ENCODE results near the gene TMEM179B. TPM values are rescaled to one million over a fixed set of nuclear protein-coding genes. Genes with fewer than 3 reads are reported as not detected.

Gene TMEM179B
- total RNA-seq: 28.9 and 42.5 TPM in 2 replicates

DNA sequence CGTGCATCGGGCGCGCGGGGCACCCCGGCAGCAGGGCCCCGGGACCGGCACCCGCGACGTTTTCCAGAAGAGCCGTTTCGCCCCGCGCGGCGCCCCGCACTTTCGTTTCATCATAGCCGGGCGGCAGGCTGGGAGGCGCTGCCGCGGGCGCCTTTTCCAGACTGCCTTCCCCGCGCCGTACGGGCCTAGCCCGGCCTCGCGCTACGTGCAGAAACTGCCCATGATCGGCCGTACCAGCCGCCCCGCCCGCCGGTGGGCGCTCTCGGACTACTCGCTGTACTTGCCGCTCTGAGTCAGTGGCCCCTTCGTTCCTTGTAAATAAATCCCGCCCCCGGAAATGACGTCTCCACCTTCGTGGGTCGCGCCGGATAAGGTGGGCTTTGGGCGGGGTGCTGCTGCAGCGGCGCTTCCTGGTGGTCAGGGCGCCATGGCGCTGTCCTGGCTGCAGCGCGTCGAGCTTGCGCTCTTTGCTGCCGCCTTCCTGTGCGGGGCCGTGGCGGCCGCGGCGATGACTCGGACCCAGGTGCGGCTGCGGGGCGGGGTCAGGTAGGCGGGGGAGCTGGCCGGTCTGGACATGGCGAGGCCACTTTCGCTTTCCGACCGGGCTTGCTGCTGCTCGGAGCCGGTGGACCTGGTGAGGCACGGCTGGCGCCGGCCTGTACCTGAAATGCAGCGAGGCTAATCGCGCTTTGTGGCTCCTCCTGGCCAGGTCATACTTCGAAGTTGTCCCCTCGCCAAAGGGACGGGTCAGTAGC, at the start of gene TMEM179B:
Gene TMEM179B (plus strand): TSS at position 398 of the 755 bp plus-strand sequence. CDS start 30 bp downstream, at position 428.

GRCh38 chr11:62753736-62754603, 33.2 kb upstream of the TMEM179B start, which contains the start of gene ZBTB3:
ZBTB3 (minus strand) TSS chr11:62754160; CDS start chr11:62753664, 496 bp downstream.

GRCh38 chr11:62771144-62772021, 15.8 kb upstream of the TMEM179B start, which contains the start of gene TAF6L:
TAF6L (plus strand) TSS chr11:62771396; CDS start chr11:62775784, 4,388 bp downstream.

DNA sequence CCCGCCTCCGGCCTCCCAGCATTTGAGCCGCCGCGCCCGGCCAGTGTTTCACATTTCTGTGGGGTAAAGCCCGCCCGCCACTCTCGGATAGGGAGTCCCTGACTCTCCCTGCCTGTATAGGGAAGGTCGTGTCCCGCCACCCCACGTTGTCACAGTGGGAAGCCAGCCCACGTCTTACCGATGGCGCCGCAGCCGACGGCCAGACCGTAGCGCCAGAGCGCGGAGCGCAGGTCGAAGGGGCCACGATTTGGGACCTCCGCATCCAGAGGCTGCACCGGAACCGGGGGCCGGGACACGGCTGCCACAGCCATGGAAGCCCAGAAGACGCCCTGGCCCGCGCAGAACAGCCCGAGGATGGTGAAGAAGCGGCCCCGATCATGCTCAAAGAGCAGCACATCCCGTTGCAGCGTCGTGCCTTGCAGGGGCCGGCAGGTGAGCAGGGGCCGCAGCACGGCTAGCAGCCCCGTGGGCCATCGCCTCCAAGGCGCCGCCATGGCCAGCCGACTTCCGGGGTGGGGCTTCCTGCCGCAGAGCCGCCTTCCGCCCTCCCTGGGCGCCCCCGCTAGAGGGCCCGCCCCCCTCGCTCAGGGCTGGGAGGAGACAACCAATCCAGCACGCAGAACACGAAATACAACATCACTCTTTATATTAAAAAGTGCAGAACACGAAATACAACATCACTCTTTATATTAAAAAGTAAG, 4.4 kb downstream of the TMEM179B start, which contains the start of gene TMEM223:
Gene TMEM223 (minus strand): TSS at position 506 of the 701 bp plus-strand sequence. CDS start 12 bp downstream, at position 494.

DNA sequence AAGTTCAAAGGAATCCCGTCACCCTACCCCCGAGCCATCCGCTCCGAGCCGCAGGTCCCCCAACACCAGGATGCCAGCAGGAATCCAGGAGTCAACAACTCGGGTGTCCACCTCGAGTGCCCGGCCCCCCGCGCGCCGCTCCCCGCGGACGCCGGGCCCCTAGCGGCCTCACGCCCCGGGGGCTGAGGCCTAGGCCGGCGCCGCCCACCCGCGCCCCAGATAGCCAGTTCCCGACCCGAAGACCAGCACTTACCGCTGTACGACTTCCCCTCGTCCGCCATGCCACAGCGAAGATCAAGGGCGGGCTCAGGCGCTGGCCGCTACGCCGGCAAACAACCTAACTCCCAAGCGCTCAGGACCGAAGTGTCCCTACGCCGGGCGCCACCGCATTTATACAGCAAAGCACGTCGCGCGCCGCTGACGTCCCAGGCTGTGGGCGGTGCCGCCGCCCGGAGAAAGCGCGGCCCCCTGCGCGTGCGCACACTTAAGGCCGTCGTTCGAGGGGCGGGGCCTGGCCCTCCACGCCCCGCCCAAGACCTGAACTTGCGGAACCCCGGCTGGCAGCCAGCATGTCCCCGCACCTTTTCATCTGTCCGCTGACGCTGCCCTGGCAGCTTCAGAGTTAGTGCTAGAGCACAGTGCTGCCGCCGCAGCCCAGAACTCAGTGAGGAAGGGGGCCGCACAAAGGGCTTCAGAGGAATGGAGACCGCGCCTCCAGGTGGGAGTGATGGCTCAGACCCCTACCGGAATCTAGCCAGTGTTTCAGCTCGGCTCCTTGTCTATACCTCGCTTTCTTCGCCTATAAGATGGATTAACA, 18.1 kb downstream of the TMEM179B start, which contains the start of gene NXF1:
Gene NXF1 (minus strand): TSS at position 365 of the 817 bp plus-strand sequence. CDS start 84 bp downstream, at position 281.

GRCh38 chr11:62831520-62832335, 44.5 kb downstream of the TMEM179B start, which contains the start of gene STX5:
STX5 (minus strand) TSS chr11:62832051; CDS start chr11:62831243, 808 bp downstream.

GRCh38 chr11:62832336-62833234, 45.4 kb downstream of the TMEM179B start, which contains the start of gene TEX54:
TEX54 (minus strand) TSS chr11:62832841.

DNA sequence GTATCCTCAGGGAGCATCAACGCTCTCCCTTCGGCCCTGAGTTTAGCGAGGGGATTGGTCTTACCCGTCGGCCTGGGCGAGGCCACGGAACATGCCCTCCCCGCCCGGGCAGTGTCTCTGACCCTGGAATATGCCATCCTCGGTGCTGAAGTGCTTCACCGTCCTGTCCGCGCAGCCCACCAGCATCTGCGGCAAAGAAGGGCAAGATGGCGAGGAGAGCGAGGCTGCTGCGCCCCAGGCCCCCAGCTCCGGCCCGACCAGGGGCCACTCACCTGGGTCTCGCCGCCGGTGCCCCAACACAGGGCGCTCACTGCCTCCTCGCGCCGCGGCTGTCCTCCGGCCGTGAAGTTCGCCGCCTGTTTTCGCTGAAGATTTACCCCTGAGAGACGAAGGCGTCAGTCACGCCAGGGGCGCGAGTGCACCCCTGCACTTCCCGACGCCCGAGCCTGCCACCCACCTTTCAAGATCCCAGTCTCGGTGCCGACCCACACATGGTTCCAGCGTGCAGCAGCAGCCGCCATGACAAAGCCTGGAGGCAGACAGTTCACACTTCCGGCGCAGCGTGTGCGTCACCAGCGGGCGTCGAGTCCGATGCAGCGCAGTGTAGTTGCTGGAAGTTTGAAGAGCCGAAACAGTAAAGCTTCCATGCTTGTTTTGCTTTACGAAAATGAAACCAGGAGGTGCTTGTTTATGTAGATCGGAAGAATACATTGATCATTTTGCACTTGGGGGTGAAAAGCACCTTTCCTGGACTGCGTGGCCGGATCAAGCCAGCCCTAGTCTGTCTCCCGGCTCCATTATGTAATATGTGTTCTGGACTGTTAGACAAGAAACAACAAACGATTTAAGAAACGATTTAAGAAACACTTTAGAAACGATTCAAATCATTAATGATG, 52.1 kb downstream of the TMEM179B start, which contains the start of gene WDR74:
Gene WDR74 (minus strand): TSS at position 541 of the 896 bp plus-strand sequence. CDS start 20 bp downstream, at position 521.

Other genes with a start within 250 kb of the TMEM179B start
- gene AHNAK, start 240.6 kb upstream of the TMEM179B start, total RNA-seq: 313 and 660 TPM in 2 replicates
- 1,165 and 1,500 TPM in 2 replicates for gene EEF1G, start 213.5 kb upstream of the TMEM179B start, total RNA-seq
- gene TUT1, start 195.9 kb upstream of the TMEM179B start, total RNA-seq: 6.5 and 10.7 TPM in 2 replicates
- gene MTA2, start 185.5 kb upstream of the TMEM179B start, total RNA-seq: 92.3 and 107 TPM in 2 replicates
- gene EML3, start 174.6 kb upstream of the TMEM179B start, total RNA-seq: 24.5 and 24.6 TPM in 2 replicates
- 2.5 and 3.9 TPM in 2 replicates for gene ROM1, start 174.1 kb upstream of the TMEM179B start, total RNA-seq
- 61.5 and 63.5 TPM in 2 replicates for gene B3GAT3, start 165.4 kb upstream of the TMEM179B start, total RNA-seq
- 505 and 539 TPM in 2 replicates for gene GANAB, start 140.8 kb upstream of the TMEM179B start, total RNA-seq
- 19.6 and 27.1 TPM in 2 replicates for gene INTS5, start 134.1 kb upstream of the TMEM179B start, total RNA-seq
- gene C11orf98, start 122.2 kb upstream of the TMEM179B start, total RNA-seq: 17.2 and 17.9 TPM in 2 replicates
- 3.5 and 7.4 TPM in 2 replicates for gene CSKMT, start 122.1 kb upstream of the TMEM179B start, total RNA-seq
- 3.8 and 6.8 TPM in 2 replicates for gene UQCC3, start 115.7 kb upstream of the TMEM179B start, total RNA-seq
- 4.5 and 4.6 TPM in 2 replicates for gene LBHD1, start 115.1 kb upstream of the TMEM179B start, total RNA-seq
- gene UBXN1, start 108.3 kb upstream of the TMEM179B start, total RNA-seq: 77.0 and 96.5 TPM in 2 replicates
- gene LRRN4CL, start 97.9 kb upstream of the TMEM179B start, total RNA-seq: 0.23 and 0.59 TPM in 2 replicates
- gene BSCL2, start 80.0 kb upstream of the TMEM179B start, total RNA-seq: 41.1 and 119 TPM in 2 replicates
- not detected in 2 replicates for gene GNG3, start 79.7 kb upstream of the TMEM179B start, total RNA-seq
- gene HNRNPUL2, start 59.9 kb upstream of the TMEM179B start, total RNA-seq: 14.3 and 18.0 TPM in 2 replicates
- 29.4 and 32.7 TPM in 2 replicates for gene TTC9C, start 58.9 kb upstream of the TMEM179B start, total RNA-seq
- gene ZBTB3, start 33.2 kb upstream of the TMEM179B start, total RNA-seq: 8.2 and 11.9 TPM in 2 replicates
- 39.2 and 59.7 TPM in 2 replicates for gene POLR2G, start 25.8 kb upstream of the TMEM179B start, total RNA-seq
- 15.6 and 23.8 TPM in 2 replicates for gene TAF6L, start 16.0 kb upstream of the TMEM179B start, total RNA-seq
- 16.1 and 22.6 TPM in 2 replicates for gene TMEM223, start 4.6 kb downstream of the TMEM179B start, total RNA-seq
- 21.1 and 49.2 TPM in 2 replicates for gene NXF1, start 18.0 kb downstream of the TMEM179B start, total RNA-seq
- 35.9 and 36.6 TPM in 2 replicates for gene STX5, start 44.6 kb downstream of the TMEM179B start, total RNA-seq
- gene TEX54, start 45.4 kb downstream of the TMEM179B start, total RNA-seq: not detected in 2 replicates
- 36.8 and 53.0 TPM in 2 replicates for gene WDR74, start 52.2 kb downstream of the TMEM179B start, total RNA-seq
- gene SLC3A2, start 93.5 kb downstream of the TMEM179B start, total RNA-seq: 121 and 217 TPM in 2 replicates
- gene CHRM1, start 134.0 kb downstream of the TMEM179B start, total RNA-seq: not detected in 2 replicates
- gene SLC22A6, start 197.6 kb downstream of the TMEM179B start, total RNA-seq: not detected in 2 replicates
- not detected in 2 replicates for gene SLC22A8, start 228.4 kb downstream of the TMEM179B start, total RNA-seq